HG03159 (cell line): Measurements from ENCODE around the gene C10orf71.

ENCODE experiments used
- ATAC-seq: cut with Tn5 transposase; IDR thresholded peaks from one replicate; pipeline ENCODE4 v1.9.1; 2021; ENCODE audit warnings: mild to moderate bottlenecking, moderate library complexity; ENCODE audit not compliant: unreplicated experiment

The C10orf71 gene

GRCh38 chr10:49313501-49314070 lies 14.6 kb downstream of the C10orf71 start:
- ATAC-seq, result no peak

- no peak for ATAC-seq
Observed at GRCh38 chr10:49314806-49315205, 15.8 kb downstream of the C10orf71 start.

DNA sequence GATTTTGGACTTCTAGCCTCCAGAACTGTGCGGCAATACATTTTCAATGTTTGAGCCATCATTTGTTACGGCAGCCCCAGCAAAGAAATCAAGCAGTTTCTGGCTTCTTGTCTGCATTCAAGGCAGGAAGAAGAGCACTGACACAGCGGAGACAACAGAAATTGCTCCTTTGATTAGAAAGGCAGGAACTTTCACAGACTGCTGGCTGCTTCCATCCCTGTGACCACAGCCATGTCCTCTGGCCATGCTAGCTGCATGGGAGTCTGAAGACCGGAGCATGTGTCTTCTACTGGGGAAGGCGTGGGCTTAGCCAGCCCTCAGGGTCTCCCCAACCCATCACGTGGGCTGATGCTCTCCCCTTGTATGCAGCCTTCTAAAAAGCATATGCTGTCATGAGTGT lies 19.1 kb downstream of the C10orf71 start:
- no peak for ATAC-seq

- no peak for ATAC-seq
Observed at GRCh38 chr10:49318755-49319154, 19.8 kb downstream of the C10orf71 start.

GRCh38 chr10:49319206-49319605 lies 20.2 kb downstream of the C10orf71 start:
- ATAC-seq, result no peak

DNA sequence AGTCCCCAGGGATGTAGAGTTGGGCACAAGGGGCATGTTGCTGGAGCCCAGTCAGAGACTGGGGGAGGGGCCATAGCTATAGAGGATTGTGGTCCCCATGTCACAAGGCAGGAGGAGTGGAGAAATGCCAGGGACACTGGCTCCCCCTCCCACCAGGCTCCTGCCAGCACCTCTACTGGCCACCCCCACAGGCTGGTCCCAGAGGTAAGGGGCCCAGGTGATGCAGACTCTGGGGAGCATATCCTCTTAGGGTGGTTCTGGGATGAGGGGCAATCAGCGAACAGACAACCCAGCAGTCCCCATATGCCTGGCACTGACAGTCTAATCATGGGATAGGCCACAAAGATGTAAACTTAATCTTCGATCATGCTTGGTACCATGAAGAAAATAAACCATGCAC lies 21.2 kb downstream of the C10orf71 start:
- ATAC-seq, result no peak

DNA sequence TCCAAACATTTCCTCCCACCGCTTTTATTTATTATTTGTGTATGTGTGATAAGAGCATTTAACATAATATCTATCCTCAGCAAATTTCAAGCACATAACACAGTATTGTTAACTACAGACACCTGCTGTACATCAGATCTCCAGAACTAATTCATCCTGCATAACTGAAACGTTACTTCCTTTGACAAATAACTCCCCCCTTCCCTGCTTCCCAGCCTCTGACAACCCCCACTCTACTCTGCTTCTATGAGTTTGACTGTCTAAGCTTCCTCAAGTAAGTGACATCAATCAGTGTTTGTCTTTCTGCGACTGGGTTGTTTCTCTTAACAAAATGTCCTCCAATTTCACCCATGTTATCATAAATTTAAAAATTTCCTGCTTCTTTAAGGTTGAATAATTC lies 22.1 kb downstream of the C10orf71 start:
- no peak for ATAC-seq

GRCh38 chr10:49322371-49323170 lies 23.6 kb downstream of the C10orf71 start:
- ATAC-seq, result no peak

DNA sequence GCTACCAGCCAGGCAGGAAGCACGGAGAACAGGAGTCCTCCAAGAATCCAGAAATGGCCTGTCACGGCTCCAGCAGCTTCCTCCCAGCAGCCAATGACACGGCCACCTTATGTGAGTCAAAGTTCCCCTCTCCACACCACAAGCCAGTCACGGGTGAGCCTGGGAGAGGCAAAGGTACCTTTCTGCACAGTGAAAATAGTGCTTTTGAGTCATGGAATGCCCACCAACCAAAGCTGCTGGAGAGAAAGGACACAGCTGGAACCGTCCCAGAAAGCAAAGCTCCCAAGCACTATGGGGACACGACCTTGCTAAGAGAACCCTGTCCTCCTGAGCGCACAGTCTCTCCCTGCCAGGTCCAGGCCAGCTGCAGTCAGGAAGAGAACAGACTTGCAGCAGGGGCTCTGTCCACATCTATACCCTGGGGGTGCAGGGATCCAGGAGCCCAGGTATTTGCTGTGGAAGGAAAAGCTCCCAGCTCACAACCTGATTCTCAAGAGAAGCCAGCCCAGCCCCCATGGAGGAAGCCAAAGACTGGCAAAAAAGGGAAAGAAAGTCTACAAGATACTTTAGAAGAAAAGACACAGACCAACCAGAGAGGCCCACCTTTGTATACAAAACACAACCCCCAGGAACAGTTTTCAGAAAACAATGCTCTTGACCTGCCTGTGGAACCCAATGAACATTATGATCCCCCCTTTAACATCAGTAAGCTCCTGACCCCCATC lies 24.4 kb downstream of the C10orf71 start:
- no peak for ATAC-seq

DNA sequence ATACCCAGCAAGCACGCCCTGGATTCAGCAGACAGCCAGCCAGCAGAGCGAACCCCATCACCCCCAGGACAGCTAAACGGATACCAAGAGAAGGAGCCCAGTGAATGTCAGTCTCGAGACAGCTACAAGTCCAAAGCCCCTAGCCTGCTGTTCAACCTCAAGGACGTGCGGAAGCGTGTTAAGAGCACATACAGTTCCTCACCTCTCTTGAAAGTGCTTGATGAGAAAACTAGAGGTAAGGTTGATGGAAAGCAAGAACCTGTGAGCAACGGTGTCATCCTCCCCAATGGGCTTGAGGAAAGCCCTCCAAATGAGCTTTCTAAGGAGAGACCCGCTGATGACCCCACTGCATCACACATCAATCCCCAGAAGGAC lies 24.9 kb downstream of the C10orf71 start:
- ATAC-seq, result no peak

- ATAC-seq, result no peak
Observed at GRCh38 chr10:49324711-49325110, 25.7 kb downstream of the C10orf71 start.

- ATAC-seq, result no peak
Observed at GRCh38 chr10:49325131-49325915, 26.4 kb downstream of the C10orf71 start.

GRCh38 chr10:49325916-49326783 lies 27.2 kb downstream of the C10orf71 start:
- no peak for ATAC-seq

GRCh38 chr10:49327036-49327813 lies 28.3 kb downstream of the C10orf71 start:
- no peak for ATAC-seq

- no peak for ATAC-seq
Observed at GRCh38 chr10:49328401-49329145, 29.6 kb downstream of the C10orf71 start.

- ATAC-seq, result no peak
Observed at GRCh38 chr10:49329146-49329505, 30.2 kb downstream of the C10orf71 start.

GRCh38 chr10:49330127-49330665 lies 31.2 kb downstream of the C10orf71 start:
- ATAC-seq, result no peak

- no peak for ATAC-seq
Observed at GRCh38 chr10:49331431-49331830, 32.5 kb downstream of the C10orf71 start.

- no peak for ATAC-seq
Observed at GRCh38 chr10:49332333-49332732, 33.4 kb downstream of the C10orf71 start.
